Cardiac fibroblast (primary cell): ENCODE data around the gene BCL2L12.
A peak's percentile ranks its signal among the peaks of the same experiment; 100 is the strongest.

ENCODE experiments used
- DNase-seq, 2 donors: peaks; one replicate each; pipeline versions ENCODE4 v3.0.0 to v3.0.0-alpha.2; 2010; ENCODE audit warnings: low read depth in 2 of 2
- H3K4me3 ChIP-seq, 2 donors: replicated peaks in 1 of 2; 1 replicate in 1 of 2; 2 replicates in 1 of 2; pipeline ENCODE4 v1.5.1; 2011; ENCODE audit warnings: low read depth in 2 of 2, low read length in 2 of 2, mild to moderate bottlenecking in 2 of 2, moderate library complexity in 1 of 2
- TF ChIP-seq, protein P1 (sequence below): IDR thresholded peaks from one replicate; pipeline ENCODE4 v1.5.1; 2011; ENCODE audit warnings: low read depth, mild to moderate bottlenecking, low read length, inconsistent platforms

Gene BCL2L12

DNA sequence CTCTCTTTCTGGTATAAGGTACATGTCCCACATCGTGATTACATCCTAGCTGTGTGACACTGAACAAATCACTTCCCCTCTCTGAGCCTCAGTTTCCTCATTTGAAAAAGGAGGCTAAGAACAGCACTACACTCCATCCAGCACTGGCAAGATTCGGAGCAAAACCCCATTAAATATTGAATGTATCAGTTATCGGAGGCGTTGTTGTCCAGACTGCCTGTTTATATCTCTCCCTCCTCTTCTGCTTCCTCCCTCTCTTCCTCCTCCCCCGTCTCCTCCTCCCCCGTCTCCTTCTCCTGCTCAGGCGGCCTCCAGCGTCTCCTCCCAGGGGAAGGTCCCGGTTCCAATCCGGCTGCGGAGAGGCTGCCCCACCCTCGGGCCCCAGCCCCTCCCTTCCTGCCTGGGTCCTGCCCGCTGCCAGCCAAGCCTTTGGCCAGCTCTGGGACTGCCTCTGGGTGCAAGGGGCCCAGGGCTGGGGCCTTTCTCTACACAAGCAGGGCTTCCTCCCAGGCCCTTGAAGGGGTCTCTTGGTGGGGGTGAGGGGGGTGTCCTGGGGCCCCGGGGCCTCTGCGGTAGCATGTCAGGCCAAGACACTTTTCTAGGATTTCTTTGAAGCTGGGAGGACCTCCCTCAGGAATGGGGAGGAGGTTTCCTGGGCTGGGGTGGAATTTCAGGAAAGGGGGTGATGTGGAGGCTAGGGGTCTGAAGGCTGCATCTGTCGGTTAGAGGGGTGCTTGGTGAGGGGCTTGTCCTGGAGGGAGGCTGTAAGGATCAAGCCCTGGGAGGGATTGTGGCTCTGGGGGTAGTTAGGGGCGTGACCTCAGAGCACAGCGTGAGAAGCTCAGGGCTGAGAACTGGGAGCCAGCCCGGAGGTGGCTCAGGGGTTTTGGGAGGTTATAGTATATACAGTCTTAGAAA is 27.7 kb upstream of the BCL2L12 start:
- peak overlapping the region; percentile 75 to 83 for H3K4me3 ChIP-seq
- peak; percentile 84 to 92 for DNase-seq
- TF ChIP-seq, protein P1, sequence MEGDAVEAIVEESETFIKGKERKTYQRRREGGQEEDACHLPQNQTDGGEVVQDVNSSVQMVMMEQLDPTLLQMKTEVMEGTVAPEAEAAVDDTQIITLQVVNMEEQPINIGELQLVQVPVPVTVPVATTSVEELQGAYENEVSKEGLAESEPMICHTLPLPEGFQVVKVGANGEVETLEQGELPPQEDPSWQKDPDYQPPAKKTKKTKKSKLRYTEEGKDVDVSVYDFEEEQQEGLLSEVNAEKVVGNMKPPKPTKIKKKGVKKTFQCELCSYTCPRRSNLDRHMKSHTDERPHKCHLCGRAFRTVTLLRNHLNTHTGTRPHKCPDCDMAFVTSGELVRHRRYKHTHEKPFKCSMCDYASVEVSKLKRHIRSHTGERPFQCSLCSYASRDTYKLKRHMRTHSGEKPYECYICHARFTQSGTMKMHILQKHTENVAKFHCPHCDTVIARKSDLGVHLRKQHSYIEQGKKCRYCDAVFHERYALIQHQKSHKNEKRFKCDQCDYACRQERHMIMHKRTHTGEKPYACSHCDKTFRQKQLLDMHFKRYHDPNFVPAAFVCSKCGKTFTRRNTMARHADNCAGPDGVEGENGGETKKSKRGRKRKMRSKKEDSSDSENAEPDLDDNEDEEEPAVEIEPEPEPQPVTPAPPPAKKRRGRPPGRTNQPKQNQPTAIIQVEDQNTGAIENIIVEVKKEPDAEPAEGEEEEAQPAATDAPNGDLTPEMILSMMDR, result no peak

DNA sequence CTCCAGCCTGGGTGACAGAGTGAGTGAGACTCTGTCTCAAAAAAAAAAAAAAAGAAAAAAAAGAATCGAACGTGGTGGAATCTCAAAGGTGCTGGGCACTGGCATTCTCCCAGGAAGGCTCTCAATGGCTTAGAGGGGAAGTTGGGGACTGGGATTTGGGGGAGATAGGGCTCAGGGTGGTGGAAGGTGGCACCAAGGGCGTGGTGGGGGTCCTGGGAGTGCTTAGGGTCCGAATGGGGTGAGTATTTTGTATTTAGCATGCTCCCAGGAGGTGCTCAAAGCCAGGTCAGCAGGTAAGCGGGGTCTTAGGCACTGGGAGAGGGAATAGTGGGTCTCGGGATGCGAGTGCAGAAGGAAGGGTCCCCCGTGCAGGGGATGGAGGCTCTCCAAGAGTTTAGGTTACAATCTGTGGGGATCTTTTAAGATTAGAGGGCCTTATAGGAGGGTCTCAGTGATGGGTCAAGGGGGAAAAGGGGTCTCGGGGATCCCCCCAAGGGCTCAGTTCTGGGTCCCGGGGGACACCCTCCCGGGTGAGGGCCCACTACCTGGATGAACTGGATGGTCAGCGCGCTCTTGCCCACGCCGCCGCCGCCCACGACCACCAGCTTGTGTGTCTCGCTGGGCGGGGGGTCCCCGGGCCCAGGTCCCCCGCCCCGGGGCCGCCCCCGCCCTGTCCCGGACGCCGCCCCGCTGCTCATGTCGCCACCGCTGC is 26.2 kb upstream of the BCL2L12 start:
- H3K4me3 ChIP-seq, result peak overlapping the region; percentile 75 to 83
- peak in 1 of 2 donors; percentile 17 for DNase-seq
- TF ChIP-seq, protein P1, result no peak

DNA sequence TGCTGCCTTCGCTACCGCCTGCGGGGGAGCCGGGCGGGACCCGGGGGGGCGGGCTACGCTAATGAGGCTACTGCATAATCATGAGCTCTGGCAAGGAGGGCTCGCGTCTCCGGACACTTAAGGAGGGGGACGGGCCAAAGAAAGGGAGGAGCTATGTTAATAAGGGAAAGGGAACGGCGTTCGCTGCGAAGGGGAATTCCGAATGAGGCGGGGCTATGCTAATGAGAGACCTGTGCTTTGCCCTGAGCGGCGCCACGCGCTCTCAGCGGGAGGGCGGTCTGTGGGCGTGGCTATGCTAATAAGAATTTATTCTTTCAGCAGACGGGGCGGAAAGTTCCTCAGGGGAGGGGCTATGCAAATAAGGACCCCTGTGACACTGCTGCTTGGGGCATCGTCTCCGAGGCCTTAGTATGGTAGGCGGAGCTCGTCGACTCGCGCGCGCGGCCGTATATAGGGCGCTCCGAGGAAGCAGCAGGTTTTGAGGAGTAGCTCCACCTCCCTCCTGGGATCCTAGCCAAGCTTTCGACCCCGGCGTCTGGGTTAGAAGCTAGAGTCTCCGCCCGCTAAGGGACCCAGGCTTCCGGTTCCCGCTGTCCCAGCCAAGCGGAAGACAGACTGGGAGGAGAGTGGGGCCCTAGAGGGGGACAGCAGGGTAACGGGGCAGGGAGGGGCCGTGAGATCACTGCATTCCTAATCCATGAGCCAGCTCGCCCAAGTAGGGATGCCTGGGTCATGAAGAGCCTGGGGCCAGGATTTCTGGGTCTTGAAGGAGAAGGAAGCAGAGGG is 25.4 kb upstream of the BCL2L12 start, which contains the start of gene RRAS:
RRAS (minus strand) TSS at position 31 of the 786 bp plus-strand sequence. CDS start 45 bp downstream, outside the sequence.
- DNase-seq, result peak; percentile 100
- peak within 1 kb of the TSS; percentile 75 to 83 for H3K4me3 ChIP-seq
- TF ChIP-seq, protein P1, result no peak

DNA sequence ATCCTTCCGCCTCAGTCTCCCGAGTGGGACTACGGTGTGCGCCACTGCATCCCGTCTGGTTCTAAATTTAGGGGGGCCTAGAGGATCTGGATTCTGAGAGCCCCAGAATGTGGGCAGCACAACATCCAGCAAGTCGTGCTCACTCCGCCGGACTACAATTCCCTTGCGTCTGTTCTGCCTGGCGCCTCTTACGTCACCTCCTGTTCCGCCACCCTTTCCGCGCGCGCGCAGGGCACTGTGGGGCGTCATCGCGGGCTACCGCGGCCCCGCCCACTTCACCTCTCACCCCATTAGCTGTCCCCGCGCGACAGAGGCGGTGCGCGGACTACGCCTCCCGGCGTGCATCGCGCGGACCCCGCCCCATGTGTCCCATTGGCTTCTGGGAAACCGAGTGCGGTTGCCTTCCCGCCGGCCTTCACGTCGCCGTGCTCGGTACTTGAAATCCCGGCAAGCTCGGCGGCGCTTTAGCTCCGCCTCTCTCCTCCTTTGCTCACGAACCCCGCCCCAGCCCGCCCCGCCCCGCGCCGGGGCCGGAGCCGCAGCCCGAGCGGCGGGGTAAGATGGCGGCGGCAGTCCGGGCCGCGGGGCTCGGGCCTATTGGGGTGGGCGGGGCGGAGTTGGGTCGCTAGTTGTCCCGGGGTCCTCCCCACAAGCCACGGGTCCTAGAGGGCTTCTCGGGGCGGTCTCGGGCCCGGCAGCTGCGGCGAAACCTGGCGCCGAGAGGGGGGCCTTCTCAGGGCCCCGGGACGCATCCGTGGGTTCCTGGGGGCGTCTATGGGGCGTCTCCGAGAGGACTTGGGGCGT is 23.8 kb upstream of the BCL2L12 start, which contains the start of gene SCAF1:
SCAF1 (plus strand) TSS at position 522 of the 804 bp plus-strand sequence. CDS start 2,818 bp downstream, outside the sequence.
- TF ChIP-seq, protein P1, result no peak
- peak within 1 kb of the TSS; percentile 94 to 99 for H3K4me3 ChIP-seq
- peak; percentile 99 to 100 for DNase-seq

DNA sequence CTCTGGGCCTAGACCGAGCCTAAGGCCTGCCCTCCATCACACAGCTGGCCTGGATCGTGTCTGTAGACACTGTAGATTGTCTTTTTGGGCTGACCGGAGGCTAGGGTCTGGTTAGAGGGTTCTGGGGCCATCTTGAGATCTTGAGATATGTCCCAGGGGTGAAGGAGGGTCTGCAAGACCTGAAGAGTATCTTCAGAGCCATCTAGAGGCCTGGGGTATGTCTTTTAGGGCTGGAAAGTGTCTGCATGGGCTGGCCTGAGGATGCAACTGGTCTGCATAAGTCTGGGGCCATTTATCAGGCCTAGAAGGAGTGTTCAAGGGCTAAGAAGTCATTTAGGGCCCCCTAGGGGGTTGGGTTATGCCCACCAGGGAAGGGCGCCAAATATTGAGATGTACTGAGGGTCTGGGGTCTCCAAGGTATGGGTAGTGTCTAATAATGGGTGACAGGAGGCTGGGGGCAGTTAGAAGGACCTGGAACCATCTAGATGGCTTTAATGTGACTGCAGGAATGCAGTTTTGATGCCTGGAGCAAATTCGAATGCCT is 23.2 kb upstream of the BCL2L12 start:
- TF ChIP-seq, protein P1, result no peak
- H3K4me3 ChIP-seq, result peak overlapping the region; percentile 94 to 99
- peak in 1 of 2 donors; percentile 8 for DNase-seq
